Uterus (tissue), 4 donors: ENCODE results near the gene PSMG4. TPM values are rescaled to one million over a fixed set of nuclear protein-coding genes. Genes with fewer than 3 reads are reported as not detected.

Experiments
- DNase-seq, 2 donors: peaks; one replicate each; pipeline ENCODE4 v3.0.0-alpha.2; 2019 to 2020
- H3K27ac ChIP-seq, 2 donors: fragments of 200-600 bp; sonication (generic); 1 replicate in 1 of 2; 2 replicates in 1 of 2; pipeline ENCODE4 v1.5.1; 2016 to 2018
- H3K27me3 ChIP-seq, 2 donors: fragments of 200-600 bp; sonication (generic); one replicate each; pipeline ENCODE4 v1.5.1; 2018 to 2019; ENCODE audit warnings: control low read depth in 1 of 2
- H3K36me3 ChIP-seq, 2 donors: fragments of 200-600 bp; sonication (generic); one replicate each; pipeline ENCODE4 v1.5.1; 2019; ENCODE audit warnings: control low read depth in 1 of 2
- H3K4me1 ChIP-seq, 2 donors: fragments of 200-600 bp; sonication (generic); one replicate each; pipeline ENCODE4 v1.5.1; 2018 to 2019; ENCODE audit warnings: control low read depth in 1 of 2
- H3K4me3 ChIP-seq, 2 donors: fragments of 200-600 bp; sonication (generic); 1 replicate in 1 of 2; 2 replicates in 1 of 2; pipeline ENCODE4 v1.5.1; 2018 to 2019; ENCODE audit warnings: mild to moderate bottlenecking in 1 of 2
- H3K9me3 ChIP-seq, 2 donors: fragments of 200-600 bp; sonication (generic); one replicate each; pipeline ENCODE4 v1.5.1; 2019; ENCODE audit warnings: control low read depth in 1 of 2
- POLR2A ChIP-seq, 2 donors: fragments of 450-650 bp; IDR thresholded peaks; one replicate each; pipeline ENCODE4 v1.6.1; 2016; ENCODE audit warnings: antibody characterized with exemption in 2 of 2, mild to moderate bottlenecking in 1 of 2, moderate library complexity in 1 of 2
- intact Hi-C: fragments of 100-400 bp; cut with DNase I; formaldehyde crosslinking; loops from one replicate; pipeline ENCODE4 v1.15.1; 2023; ENCODE audit warnings: low total_unique reads
- total RNA-seq, 4 donors: library from RNA; depleted of rRNA in 3 of 4; stranded (reverse); fragments of >200 nt in 3 of 4; gene quantifications; one replicate each; pipeline versions ENCODE4 v1.1.0 to v1.2.4, GENCODE V29; 2014 to 2023
- TF ChIP-seq, protein P1 (sequence below), 4 experiments: fragments of 200-600 bp in 2 of 4; fragments of 450-650 bp in 2 of 4; sonication (generic) in 2 of 4; IDR thresholded peaks; one replicate each; pipeline ENCODE4 v1.5.1; 2016 to 2019; ENCODE audit warnings: antibody characterized with exemption in 4 of 4, mild to moderate bottlenecking in 2 of 4, moderate library complexity in 1 of 4
- donor health status: DM: yes; HTN: yes; CAD: no.

The PSMG4 gene
- total RNA-seq, 4 donors from 2014 or later = 13.1 to 49.4 (median 28.0) TPM

DNA sequence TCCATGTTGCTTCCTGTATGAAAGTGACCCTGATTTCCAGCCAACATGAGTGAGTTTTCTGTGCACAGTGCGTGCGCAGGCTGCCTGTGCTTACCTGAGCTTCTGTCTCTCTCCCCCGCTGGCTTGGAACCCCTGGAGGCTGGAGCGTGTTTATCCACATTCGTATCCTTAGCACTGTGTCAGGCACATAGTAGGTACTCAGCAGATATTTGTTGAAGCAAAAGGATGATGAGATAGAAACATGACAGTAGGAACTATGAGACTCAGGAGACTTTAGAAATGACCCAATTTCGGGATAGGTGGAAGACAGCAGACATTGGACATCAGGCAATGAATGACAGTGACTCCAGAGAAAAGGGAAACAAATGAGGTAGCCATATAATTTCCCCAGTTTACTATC lies 46.5 kb upstream of the PSMG4 start:
- Histone ChIP-seq H3K4me1 (peaks cover 0 to 4% of the 10 kb centered on the region in 2 donors), H3K4me3 (no peak overlapping the region), H3K36me3 (no peaks in the 10 kb centered on the region), H3K27ac (no peak overlapping the region), H3K27me3 (no peaks in the 10 kb centered on the region), H3K9me3 (no peaks in the 10 kb centered on the region)
- intact Hi-C loops = no loop called here
- no peak for TF ChIP-seq POLR2A (IDR thresholded peaks at IDR 0.05)
- TF ChIP-seq, protein P1, sequence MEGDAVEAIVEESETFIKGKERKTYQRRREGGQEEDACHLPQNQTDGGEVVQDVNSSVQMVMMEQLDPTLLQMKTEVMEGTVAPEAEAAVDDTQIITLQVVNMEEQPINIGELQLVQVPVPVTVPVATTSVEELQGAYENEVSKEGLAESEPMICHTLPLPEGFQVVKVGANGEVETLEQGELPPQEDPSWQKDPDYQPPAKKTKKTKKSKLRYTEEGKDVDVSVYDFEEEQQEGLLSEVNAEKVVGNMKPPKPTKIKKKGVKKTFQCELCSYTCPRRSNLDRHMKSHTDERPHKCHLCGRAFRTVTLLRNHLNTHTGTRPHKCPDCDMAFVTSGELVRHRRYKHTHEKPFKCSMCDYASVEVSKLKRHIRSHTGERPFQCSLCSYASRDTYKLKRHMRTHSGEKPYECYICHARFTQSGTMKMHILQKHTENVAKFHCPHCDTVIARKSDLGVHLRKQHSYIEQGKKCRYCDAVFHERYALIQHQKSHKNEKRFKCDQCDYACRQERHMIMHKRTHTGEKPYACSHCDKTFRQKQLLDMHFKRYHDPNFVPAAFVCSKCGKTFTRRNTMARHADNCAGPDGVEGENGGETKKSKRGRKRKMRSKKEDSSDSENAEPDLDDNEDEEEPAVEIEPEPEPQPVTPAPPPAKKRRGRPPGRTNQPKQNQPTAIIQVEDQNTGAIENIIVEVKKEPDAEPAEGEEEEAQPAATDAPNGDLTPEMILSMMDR (IDR thresholded peaks at IDR 0.05) = no peak
- no peak for DNase-seq

DNA sequence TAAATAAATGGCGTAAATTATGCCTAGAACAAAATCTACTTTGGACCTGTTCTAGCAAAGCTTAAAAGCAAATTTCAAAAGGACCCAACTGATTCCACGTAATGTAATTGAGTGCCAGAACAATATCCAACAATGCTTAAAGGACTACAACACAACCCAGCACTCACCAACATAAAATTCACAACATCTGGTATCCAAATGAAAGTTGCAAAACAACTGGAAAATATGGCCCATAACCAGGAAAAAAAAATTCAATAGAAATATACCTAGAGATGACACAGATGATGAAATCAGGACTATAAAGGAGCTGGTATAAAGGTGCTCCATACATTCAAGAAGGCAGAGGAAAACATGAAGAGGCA lies 45.4 kb upstream of the PSMG4 start:
- intact Hi-C loops = no loop called here
- no peaks in the 10 kb centered on the region for H3K36me3 ChIP-seq
- no peaks in the 10 kb centered on the region for H3K9me3 ChIP-seq
- TF ChIP-seq, protein P1 (IDR thresholded peaks at IDR 0.05) = no peak
- no peak for TF ChIP-seq POLR2A (IDR thresholded peaks at IDR 0.05)
- H3K4me3 ChIP-seq = no peak overlapping the region
- no peak overlapping the region for H3K27ac ChIP-seq
- no peaks in the 10 kb centered on the region for H3K27me3 ChIP-seq
- H3K4me1 ChIP-seq = peaks cover 0 to 4% of the 10 kb centered on the region in 2 donors
- no peak for DNase-seq

DNA sequence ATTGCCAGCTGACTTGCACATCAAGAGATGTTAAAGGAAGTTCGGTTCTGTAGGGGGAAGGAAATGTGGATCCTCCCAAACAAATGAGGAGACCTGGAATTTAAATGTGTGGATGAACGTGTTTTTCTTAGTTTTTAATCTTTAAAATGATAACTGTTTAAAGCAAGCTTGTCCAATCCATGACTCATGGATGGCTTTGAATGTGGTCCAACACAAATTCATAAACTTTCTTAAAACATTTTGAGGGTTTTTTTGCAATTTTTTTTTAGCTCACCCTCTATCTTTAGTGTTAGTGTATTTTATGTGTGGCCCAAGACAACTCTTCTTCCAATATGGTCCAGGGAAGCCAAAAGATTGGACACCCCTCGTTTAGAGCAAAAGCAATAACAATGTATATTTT lies 43.8 kb upstream of the PSMG4 start:
- intact Hi-C loops = no loop called here
- H3K27ac ChIP-seq = no peak overlapping the region

DNA sequence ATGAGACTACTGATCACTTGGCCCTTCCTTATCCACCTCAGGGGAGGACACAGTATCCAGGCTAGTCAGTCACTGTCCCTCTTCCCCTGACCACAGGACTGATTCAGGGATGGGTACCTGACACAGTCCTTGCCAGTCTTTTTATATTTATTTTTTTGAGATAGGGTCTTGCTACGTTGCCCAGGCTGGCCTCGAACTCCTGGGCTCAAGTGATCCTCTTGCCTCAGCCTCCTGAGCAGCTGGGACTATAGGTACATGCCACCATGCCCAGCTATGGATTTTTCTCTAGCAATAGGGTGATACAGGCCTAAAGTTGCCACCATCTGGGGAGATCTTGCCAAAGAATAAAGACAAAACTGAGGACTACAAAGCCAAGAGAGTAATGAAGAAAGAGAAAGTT lies 41.5 kb upstream of the PSMG4 start:
- intact Hi-C loops = no loop called here
- no peaks in the 10 kb centered on the region for H3K36me3 ChIP-seq
- no peaks in the 10 kb centered on the region for H3K9me3 ChIP-seq
- no peak overlapping the region for H3K4me3 ChIP-seq
- no peak for DNase-seq
- no peaks in the 10 kb centered on the region for H3K4me1 ChIP-seq
- H3K27ac ChIP-seq = no peak overlapping the region
- TF ChIP-seq, protein P1 (IDR thresholded peaks at IDR 0.05) = no peak
- no peak for TF ChIP-seq POLR2A (IDR thresholded peaks at IDR 0.05)
- no peaks in the 10 kb centered on the region for H3K27me3 ChIP-seq

More for the DNA sequence above, 43.8 kb upstream of the PSMG4 start:
- TF ChIP-seq, protein P1 (IDR thresholded peaks at IDR 0.05) = no peak
- no peak for TF ChIP-seq POLR2A (IDR thresholded peaks at IDR 0.05)
- DNase-seq = no peak
- Histone ChIP-seq H3K4me3 (no peak overlapping the region), H3K36me3 (no peaks in the 10 kb centered on the region), H3K27me3 (no peaks in the 10 kb centered on the region), H3K9me3 (no peaks in the 10 kb centered on the region), H3K4me1 (no peaks in the 10 kb centered on the region)

DNA sequence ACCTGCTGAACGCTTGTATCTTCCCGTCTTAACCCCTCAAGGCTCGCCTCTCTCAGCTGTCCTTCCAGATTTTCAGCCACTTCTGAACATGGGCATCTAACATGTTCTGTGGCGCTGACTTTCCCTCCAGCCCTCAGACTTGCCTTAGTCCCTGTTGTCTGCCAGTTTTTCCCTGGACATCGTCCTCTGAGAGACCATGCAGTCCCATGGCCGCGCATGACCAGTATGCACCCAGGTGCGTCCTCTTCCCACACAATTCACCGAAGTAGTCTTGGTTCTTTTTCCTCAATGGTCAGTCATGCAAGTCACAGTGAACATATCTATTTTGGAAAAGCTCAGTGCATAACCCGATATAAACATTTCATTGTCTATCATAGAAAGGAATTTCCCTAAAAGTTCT lies 40.5 kb upstream of the PSMG4 start:
- no peak for TF ChIP-seq POLR2A (IDR thresholded peaks at IDR 0.05)
- TF ChIP-seq, protein P1 (IDR thresholded peaks at IDR 0.05) = no peak
- H3K4me3 ChIP-seq = no peak overlapping the region
- no peak for DNase-seq
- H3K27me3 ChIP-seq = no peaks in the 10 kb centered on the region
- H3K27ac ChIP-seq = no peak overlapping the region
- H3K9me3 ChIP-seq = no peaks in the 10 kb centered on the region
- H3K4me1 ChIP-seq = no peaks in the 10 kb centered on the region
- intact Hi-C loops = no loop called here
- H3K36me3 ChIP-seq = no peaks in the 10 kb centered on the region
